GM06990 (cell line): Measurements from ENCODE around the gene HLA-DMB.

Experiments used
- DNase-seq: peaks from one replicate; pipeline ENCODE4 v3.0.0-alpha.2; 2011; ENCODE audit not compliant: insufficient read length; ENCODE audit errors: extremely low read depth
- H3K27me3 ChIP-seq: replicated peaks from 2 replicates; pipeline ENCODE4 v1.6.0; 2011; ENCODE audit warnings: low read length; ENCODE audit not compliant: control insufficient read depth, insufficient read depth
- H3K36me3 ChIP-seq: 2 replicates; pipeline ENCODE4 v1.5.1; 2011; ENCODE audit warnings: low read length; ENCODE audit not compliant: control insufficient read depth, insufficient read depth
- H3K4me3 ChIP-seq: replicated peaks from 2 replicates; pipeline ENCODE4 v1.5.1; 2011; ENCODE audit warnings: low read depth, mild to moderate bottlenecking, control low read depth, low read length
- CTCF ChIP-seq: IDR thresholded peaks from 2 replicates; pipeline ENCODE4 v1.5.1; 2011; ENCODE audit warnings: low read length, control low read depth, mild to moderate bottlenecking, inconsistent platforms; ENCODE audit not compliant: insufficient read depth, poor library complexity, severe bottlenecking

HLA-DMB gene

GRCh38 chr6:32940656-32941213, at the start of gene HLA-DMB:
HLA-DMB (minus strand) TSS chr6:32941028; CDS start chr6:32940807, 221 bp downstream.
- peak; percentile 85 for DNase-seq
- peaks cover 15% of the 10 kb centered on the region for H3K36me3 ChIP-seq
- no peak for TF ChIP-seq CTCF
- H3K4me3 ChIP-seq, result peak within 1 kb of the TSS; percentile 76
- no peaks in the 10 kb centered on the region for H3K27me3 ChIP-seq

GRCh38 chr6:32989368-32989767, 48.5 kb upstream of the HLA-DMB start:
- Histone ChIP-seq H3K36me3 (no peaks in the 10 kb centered on the region), H3K27me3 (no peaks in the 10 kb centered on the region), H3K4me3 (no peak overlapping the region)
- TF ChIP-seq CTCF, result no peak
- no peak for DNase-seq

GRCh38 chr6:32984622-32985389, 44.0 kb upstream of the HLA-DMB start:
- TF ChIP-seq CTCF, result peak; percentile 82
- Histone ChIP-seq H3K4me3 (no peak overlapping the region), H3K36me3 (peaks cover 17% of the 10 kb centered on the region), H3K27me3 (no peaks in the 10 kb centered on the region)
- no peak for DNase-seq

DNA sequence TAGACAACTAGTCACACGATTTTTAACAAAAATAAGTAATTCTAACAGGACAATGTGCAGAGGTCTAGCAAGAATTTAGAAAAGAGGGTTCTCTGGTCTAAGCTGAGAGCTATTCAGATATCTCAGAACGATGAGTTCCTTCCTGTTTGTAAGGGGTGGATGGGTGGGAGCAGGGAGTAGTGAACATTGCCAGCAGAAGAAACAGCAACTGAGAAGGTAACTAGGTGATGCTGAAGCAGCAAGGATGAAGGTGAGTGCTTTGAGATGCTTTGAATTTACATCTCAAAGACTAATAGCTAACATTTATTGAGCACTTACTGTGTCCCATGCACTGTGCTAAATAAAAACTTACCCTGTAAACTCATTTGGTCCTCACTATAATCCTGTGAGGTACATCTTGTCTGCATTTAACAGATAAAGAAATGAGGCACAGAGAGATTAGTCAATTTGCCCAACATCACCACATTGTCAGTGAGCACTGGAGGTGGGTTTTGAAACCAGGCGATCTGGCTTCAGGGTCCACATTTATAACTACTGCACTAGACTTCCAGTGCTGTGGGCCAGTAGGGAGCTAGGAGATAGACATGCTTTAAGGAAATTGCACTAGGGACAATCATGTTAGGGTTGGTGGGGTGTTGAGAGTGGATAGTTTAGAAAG, 43.3 kb upstream of the HLA-DMB start:
- DNase-seq, result no peak
- no peak for TF ChIP-seq CTCF
- Histone ChIP-seq H3K36me3 (peaks cover 24% of the 10 kb centered on the region), H3K27me3 (no peaks in the 10 kb centered on the region), H3K4me3 (no peak overlapping the region)

GRCh38 chr6:32983493-32983848, 42.6 kb upstream of the HLA-DMB start:
- Histone ChIP-seq H3K27me3 (no peaks in the 10 kb centered on the region), H3K4me3 (no peak overlapping the region), H3K36me3 (peaks cover 29% of the 10 kb centered on the region)
- no peak for DNase-seq
- TF ChIP-seq CTCF, result no peak
